K562 (cell line): ENCODE data around the gene CENPT. TPM values are rescaled to one million over a fixed set of nuclear protein-coding genes. Genes with fewer than 3 reads are reported as not detected.

ENCODE experiments used
- ATAC-seq: fragments of 200-7000 bp; cut with Tn5 transposase; 3 replicates; pipeline ENCODE4 v1.9.1; 2020; ENCODE audit warnings: moderate library complexity
- BruUV-seq: library from RNA; stranded (reverse); fragments of 400-500 nt; replicated peaks from 2 replicates; lab custom pipeline; 2021; lab: Mats Ljungman, UMichigan
- CTCF ChIA-PET: fragments of 300-600 bp; formaldehyde crosslinking; extraction: SDS; loops from one replicate; lab custom pipeline; 2021; ENCODE audit warnings: low intra/inter-chr PET ratio; lab: Yijun Ruan, JAX
- POLR2A ChIA-PET: fragments of 300-600, 350-650 bp; sonication (Branson Sonifier 250); formaldehyde crosslinking; extraction: SDS; loops from one replicate; lab custom pipeline; 2021; ENCODE audit warnings: antibody characterized with exemption, inconsistent platforms; lab: Yijun Ruan, JAX
- DNase-seq, 4 experiments: peaks; one replicate each; pipeline versions ENCODE4 v3.0.0 to v3.0.0-alpha.2; 2011 to 2018; ENCODE audit warnings: low spot score in 3 of 4, mixed read lengths in 3 of 4; ENCODE audit errors: extremely low read depth in 1 of 4
- FAIRE-seq: peaks from 2 replicates; lab custom pipeline; 2011; peaks lifted over from hg19 to GRCh38; lab: Jason Lieb, UNC
- H2AFZ ChIP-seq: 2 replicates; pipeline ENCODE4 v1.6.0; 2011; ENCODE audit warnings: low read depth, low read length, control low read depth, inconsistent platforms
- H3K27ac ChIP-seq: fragments of 200-600 bp; 3 replicates; pipeline ENCODE4 v1.8.0; 2011; ENCODE audit warnings: low read depth, mild to moderate bottlenecking, control low read depth, inconsistent platforms, low read length, moderate library complexity, mixed read lengths; ENCODE audit errors: extremely low read depth
- H3K27me3 ChIP-seq, 2 experiments: fragments of 300-600 bp in 1 of 2; 2 replicates in 1 of 2; 3 replicates in 1 of 2; pipeline versions ENCODE4 v1.6.0 to v1.8.0; 2011; ENCODE audit warnings: inconsistent platforms in 2 of 2, low read length in 2 of 2, mild to moderate bottlenecking in 1 of 2, mixed read lengths in 1 of 2, moderate library complexity in 1 of 2; ENCODE audit not compliant: control insufficient read depth in 2 of 2, insufficient read depth in 2 of 2
- H3K36me3 ChIP-seq: fragments of 300-600 bp; 3 replicates; pipeline ENCODE4 v1.8.0; 2011; ENCODE audit warnings: mild to moderate bottlenecking, low read length, inconsistent platforms; ENCODE audit not compliant: control insufficient read depth, insufficient read depth
- H3K4me1 ChIP-seq, 2 experiments: fragments of 200-600 bp in 1 of 2; replicated peaks in 1 of 2; 2 replicates in 1 of 2; 3 replicates in 1 of 2; pipeline versions ENCODE4 v1.5.1 to v1.8.0; 2011; ENCODE audit warnings: inconsistent platforms in 2 of 2, low read length in 2 of 2, mild to moderate bottlenecking in 1 of 2, mixed read lengths in 1 of 2, moderate library complexity in 1 of 2; ENCODE audit not compliant: control insufficient read depth in 2 of 2, insufficient read depth in 2 of 2
- H3K4me2 ChIP-seq: 2 replicates; pipeline ENCODE4 v1.6.1; 2011; ENCODE audit warnings: low read length, control low read depth, inconsistent platforms, mixed read lengths; ENCODE audit not compliant: insufficient read depth
- H3K4me3 ChIP-seq: fragments of 200-600 bp; sonication (generic), shearing (Covaris generic); 2 replicates; pipeline ENCODE4 v1.5.1; 2016; ENCODE audit warnings: control low read depth, inconsistent platforms
- H3K79me2 ChIP-seq: fragments of 200-600 bp; 3 replicates; pipeline ENCODE4 v1.8.0; 2011; ENCODE audit warnings: low read length, inconsistent platforms; ENCODE audit not compliant: control insufficient read depth, insufficient read depth
- H3K9ac ChIP-seq, 2 experiments: 2 replicates each; pipeline versions ENCODE4 v1.6.0 to v1.6.1; 2011; ENCODE audit warnings: low read depth in 2 of 2, low read length in 2 of 2, control low read depth in 1 of 2, inconsistent platforms in 1 of 2, mild to moderate bottlenecking in 1 of 2, mixed read lengths in 1 of 2; ENCODE audit not compliant: insufficient read depth in 1 of 2
- H3K9me1 ChIP-seq: one replicate; pipeline ENCODE4 v1.6.0; 2011; ENCODE audit warnings: inconsistent platforms, mild to moderate bottlenecking, low read length, moderate library complexity; ENCODE audit not compliant: control insufficient read depth, insufficient read depth
- H3K9me3 ChIP-seq: replicated peaks from 2 replicates; pipeline ENCODE4 v1.5.1; 2011; ENCODE audit warnings: low read depth, low read length, inconsistent platforms; ENCODE audit not compliant: control insufficient read depth, insufficient read depth
- H4K20me1 ChIP-seq: replicated peaks from 2 replicates; pipeline ENCODE4 v1.6.1; 2011; ENCODE audit warnings: low read length, inconsistent platforms, mixed read lengths; ENCODE audit not compliant: control insufficient read depth, insufficient read depth
- EHMT2 ChIP-seq: fragments of 450-650 bp; IDR thresholded peaks from 2 replicates; pipeline ENCODE4 v1.6.1; 2018; ENCODE audit warnings: antibody characterized with exemption
- GATAD2B ChIP-seq: fragments of 450-650 bp; IDR thresholded peaks from 2 replicates; pipeline ENCODE4 v1.6.1; 2017; ENCODE audit warnings: mild to moderate bottlenecking, borderline replicate concordance
- HDAC1 ChIP-seq, 2 experiments: fragments of 450-650 bp; IDR thresholded peaks; 2 replicates each; pipeline ENCODE4 v1.6.1; 2016 to 2017; ENCODE audit warnings: inconsistent platforms in 1 of 2, mild to moderate bottlenecking in 1 of 2, moderate library complexity in 1 of 2
- KAT2B ChIP-seq: IDR thresholded peaks from one replicate; pipeline ENCODE4 v1.6.1; 2012; ENCODE audit warnings: low read depth, mild to moderate bottlenecking, control low read depth, inconsistent platforms, low read length, moderate library complexity
- POLR2G ChIP-seq: fragments of 200-400 bp; formaldehyde crosslinking; IDR thresholded peaks from 2 replicates; pipeline ENCODE4 v1.6.1; 2017; ENCODE audit warnings: low read depth, mild to moderate bottlenecking, antibody characterized with exemption, low read length, moderate library complexity
- PTRF ChIP-seq: fragments of 450-650 bp; IDR thresholded peaks from 2 replicates; pipeline ENCODE4 v1.6.1; 2016; ENCODE audit warnings: mild to moderate bottlenecking, missing genetic modification characterization, missing compliant biosample characterization
- RFX1 ChIP-seq: fragments of 450-650 bp; IDR thresholded peaks from 2 replicates; pipeline ENCODE4 v1.6.1; 2016; ENCODE audit warnings: mild to moderate bottlenecking, moderate library complexity
- SETDB1 ChIP-seq: IDR thresholded peaks from one replicate; pipeline ENCODE4 v1.6.1; 2012; ENCODE audit warnings: low read length, control low read depth, inconsistent platforms
- STAG1 ChIP-seq: sonication (generic); formaldehyde crosslinking; IDR thresholded peaks from 2 replicates; pipeline ENCODE4 v1.5.0; 2020; ENCODE audit warnings: missing genetic modification reagents, borderline replicate concordance
- ZNF121 ChIP-seq: sonication (generic); formaldehyde crosslinking; conservative IDR thresholded peaks from 2 replicates; pipeline ENCODE4 v1.8.0; 2022; ENCODE audit warnings: missing genetic modification reagents
- ZNF165 ChIP-seq: fragments of 250-450 bp; sonication (Bioruptor Pico); IDR thresholded peaks from 2 replicates; pipeline ENCODE4 v1.4.0; 2020; ENCODE audit warnings: borderline replicate concordance
- ZNF253 ChIP-seq: fragments of 250-450 bp; sonication (Bioruptor Pico); conservative IDR thresholded peaks from 2 replicates; pipeline ENCODE4 v1.6.1; 2021; ENCODE audit warnings: mild to moderate bottlenecking
- WGBS: fragments of 100-300 bp; shearing (Covaris generic); methylation state at CpG from one replicate; pipeline ENCODE4 v1.1.6; 2016; ENCODE audit warnings: low coverage, mixed read lengths; ENCODE audit not compliant: insufficient coverage; ENCODE audit errors: missing lambda C conversion rate; 5-methylcytosine and 5-hydroxymethylcytosine counted together
- in situ Hi-C: fragments of 300-500 bp; cut with MboI; formaldehyde crosslinking; loops from 4 replicates; pipeline ENCODE4 v1.15.0; 2018; ENCODE audit warnings: inconsistent platforms, mixed read lengths
- intact Hi-C: fragments of 100-400 bp; cut with micrococcal nuclease; formaldehyde crosslinking; loops from 2 replicates; pipeline ENCODE4 v1.14.2; 2022
- polyA plus RNA-seq, 8 experiments: library from polyadenylated mRNA; depleted of rRNA in 4 of 8; stranded (reverse) in 5 of 8; unstranded in 3 of 8; fragments of >200 nt; fragmentation: Nextera tagmentation in 2 of 8; fragmentation: Illumina TruSeq in 1 of 8; extraction: Ambion mirVana in 2 of 8; extraction: Trizol in 1 of 8; gene quantifications; 2 replicates each; pipeline versions ENCODE4 v1.2.1 to v1.2.3, GENCODE V29; 2011 to 2014; ENCODE audit warnings: inconsistent platforms in 1 of 8, missing spikeins in 1 of 8
- total RNA-seq, 7 experiments: library from RNA; depleted of rRNA in 6 of 7; stranded (reverse); fragments of >200 nt in 6 of 7; fragmentation: Illumina TruSeq in 2 of 7; extraction: Trizol in 2 of 7; gene quantifications; 2 replicates each; pipeline versions ENCODE4 v1.2.1 to v1.2.3, GENCODE V29; 2011 to 2021; ENCODE audit warnings: low replicate concordance in 1 of 7
- TF ChIP-seq, protein P1 (sequence below): fragments of 250-450 bp; sonication (Bioruptor Pico); IDR thresholded peaks from 2 replicates; pipeline ENCODE4 v1.8.0; 2021; ENCODE audit warnings: moderate library complexity, mild to moderate bottlenecking, inconsistent platforms
- TF ChIP-seq, protein P2 (sequence below): sonication (generic); formaldehyde crosslinking; IDR thresholded peaks from 2 replicates; pipeline ENCODE4 v1.8.0; 2022; ENCODE audit warnings: missing genetic modification reagents, mild to moderate bottlenecking, borderline replicate concordance

The CENPT gene
- total and polyA plus RNA-seq, 9 of the 15 experiments (the other 6 are each of a cell fraction or from before 2014, with no cell fraction given), result 3.6 to 94.2 (median 44.1) TPM

GRCh38 chr16:67883146-67883871 is 35.8 kb upstream of the CENPT start:
- Histone ChIP-seq H2AFZ (no peak overlapping the region), H3K27me3 (no peaks in the 10 kb centered on the region), H3K79me2 (no peaks in the 10 kb centered on the region), H4K20me1 (peaks cover 19% of the 10 kb centered on the region), H3K4me3 (no peak overlapping the region), H3K9me1 (no peaks in the 10 kb centered on the region), H3K4me1 (peaks cover 6 to 40% of the 10 kb centered on the region in 2 experiments; a peak in 4 of 5 replicates), H3K27ac (no peak overlapping the region), H3K9ac (0 out of 4 replicates have a peak overlapping the region, but pooled peaks of 1 of the 2 experiments have one; percentile 3), H3K4me2 (no peak overlapping the region), H3K36me3 (peaks cover 69% of the 10 kb centered on the region; the same call in 2 of the 3 replicates), H3K9me3 (no peaks in the 10 kb centered on the region)
- TF ChIP-seq ZNF121 (CRISPR knock-in tag) (no peak), SETDB1 (no peak), ZNF165 (CRISPR knock-in tag) (no peak), KAT2B (no peak), HDAC1 (IDR thresholded peaks at IDR 0.05) (no peak), PTRF (tag) (no peak), GATAD2B (no peak), POLR2G (no peak), STAG1 (no peak), RFX1 (no peak), EHMT2 (no peak), ZNF253 (CRISPR knock-in tag) (no peak)
- TF ChIP-seq, protein P1, sequence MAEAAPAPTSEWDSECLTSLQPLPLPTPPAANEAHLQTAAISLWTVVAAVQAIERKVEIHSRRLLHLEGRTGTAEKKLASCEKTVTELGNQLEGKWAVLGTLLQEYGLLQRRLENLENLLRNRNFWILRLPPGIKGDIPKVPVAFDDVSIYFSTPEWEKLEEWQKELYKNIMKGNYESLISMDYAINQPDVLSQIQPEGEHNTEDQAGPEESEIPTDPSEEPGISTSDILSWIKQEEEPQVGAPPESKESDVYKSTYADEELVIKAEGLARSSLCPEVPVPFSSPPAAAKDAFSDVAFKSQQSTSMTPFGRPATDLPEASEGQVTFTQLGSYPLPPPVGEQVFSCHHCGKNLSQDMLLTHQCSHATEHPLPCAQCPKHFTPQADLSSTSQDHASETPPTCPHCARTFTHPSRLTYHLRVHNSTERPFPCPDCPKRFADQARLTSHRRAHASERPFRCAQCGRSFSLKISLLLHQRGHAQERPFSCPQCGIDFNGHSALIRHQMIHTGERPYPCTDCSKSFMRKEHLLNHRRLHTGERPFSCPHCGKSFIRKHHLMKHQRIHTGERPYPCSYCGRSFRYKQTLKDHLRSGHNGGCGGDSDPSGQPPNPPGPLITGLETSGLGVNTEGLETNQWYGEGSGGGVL (CRISPR knock-in tag), result no peak
- TF ChIP-seq, protein P2, sequence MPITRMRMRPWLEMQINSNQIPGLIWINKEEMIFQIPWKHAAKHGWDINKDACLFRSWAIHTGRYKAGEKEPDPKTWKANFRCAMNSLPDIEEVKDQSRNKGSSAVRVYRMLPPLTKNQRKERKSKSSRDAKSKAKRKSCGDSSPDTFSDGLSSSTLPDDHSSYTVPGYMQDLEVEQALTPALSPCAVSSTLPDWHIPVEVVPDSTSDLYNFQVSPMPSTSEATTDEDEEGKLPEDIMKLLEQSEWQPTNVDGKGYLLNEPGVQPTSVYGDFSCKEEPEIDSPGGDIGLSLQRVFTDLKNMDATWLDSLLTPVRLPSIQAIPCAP (CRISPR knock-in tag), result no peak
- POLR2A ChIA-PET, result interaction anchor here (0.6 to 4.1 kb wide), 10 partner anchors 9 to 223 kb away, joined by 3 to 15 read pairs (median 4); partner anchors contain the start of genes ACD and EDC4
- in situ Hi-C loops, result no loop called here
- BruUV-seq, result no TSS peak
- intact Hi-C loops, result loop anchor here (1.0 to 10.0 kb wide), 2 partner anchors 45 to 161 kb away; no protein-coding TSS in a partner anchor
- WGBS, result 63% methylated on average over 5 of the region's 6 CpGs
- ATAC-seq, result no peak
- no peak for FAIRE-seq
- no peak for DNase-seq
- CTCF ChIA-PET, result interaction anchor here (0.6 to 4.0 kb wide), 6 partner anchors 34 to 157 kb away, joined by 3 to 35 read pairs (median 4); no protein-coding TSS in a partner anchor
